ENCODE measurements around the gene TP53I13.

- TF ChIP-seq GABPA (IDR thresholded peaks at IDR 0.05; ENCODE audit: low read depth) = no peak
- no peak for TF ChIP-seq MAX (IDR thresholded peaks at IDR 0.05; ENCODE audit: low read depth, low read length)
- no peak for TF ChIP-seq SUPT20H (IDR thresholded peaks at IDR 0.05; ENCODE audit: borderline replicate concordance, control insufficient read depth, low read depth, low read length)
- TF ChIP-seq CTCF (IDR thresholded peaks at IDR 0.05 in 2 of 3, conservative IDR thresholded peaks at IDR 0.05 in 1 of 3; ENCODE audit: control insufficient read depth in 2 of 3, extremely low read depth in 1 of 3, insufficient read depth in 1 of 3, low read depth in 3 of 3, low read length in 3 of 3) = no peak
- no peak for TF ChIP-seq SREBF2 (IDR thresholded peaks at IDR 0.05; ENCODE audit: low read length)
- no peak for TF ChIP-seq NKRF (conservative IDR thresholded peaks at IDR 0.05)
- no peak for TF ChIP-seq NR2C2 (IDR thresholded peaks at IDR 0.05; ENCODE audit: borderline replicate concordance, control insufficient read depth, insufficient read length, low read depth)
- TF ChIP-seq POLR2A (IDR thresholded peaks at IDR 0.05; ENCODE audit: low read depth, low read length) = no peak
- no peak for TF ChIP-seq EP300 (IDR thresholded peaks at IDR 0.05; ENCODE audit: borderline replicate concordance in 1 of 2, control insufficient read depth in 1 of 2, low read depth in 2 of 2, low read length in 2 of 2)
- TF ChIP-seq RBBP5 (conservative IDR thresholded peaks at IDR 0.05) = no peak
Measured at GRCh38 chr17:29613856-29614255, 45.4 kb downstream of the TP53I13 start.
